ENCODE results near the gene STK4. TPM values are rescaled to one million over a fixed set of nuclear protein-coding genes. Genes with fewer than 3 reads are reported as not detected.
A peak's percentile ranks its signal among the peaks of the same experiment; 100 is the strongest.

STK4 gene
- total RNA-seq, 1 donor, result 33.7 TPM

DNA sequence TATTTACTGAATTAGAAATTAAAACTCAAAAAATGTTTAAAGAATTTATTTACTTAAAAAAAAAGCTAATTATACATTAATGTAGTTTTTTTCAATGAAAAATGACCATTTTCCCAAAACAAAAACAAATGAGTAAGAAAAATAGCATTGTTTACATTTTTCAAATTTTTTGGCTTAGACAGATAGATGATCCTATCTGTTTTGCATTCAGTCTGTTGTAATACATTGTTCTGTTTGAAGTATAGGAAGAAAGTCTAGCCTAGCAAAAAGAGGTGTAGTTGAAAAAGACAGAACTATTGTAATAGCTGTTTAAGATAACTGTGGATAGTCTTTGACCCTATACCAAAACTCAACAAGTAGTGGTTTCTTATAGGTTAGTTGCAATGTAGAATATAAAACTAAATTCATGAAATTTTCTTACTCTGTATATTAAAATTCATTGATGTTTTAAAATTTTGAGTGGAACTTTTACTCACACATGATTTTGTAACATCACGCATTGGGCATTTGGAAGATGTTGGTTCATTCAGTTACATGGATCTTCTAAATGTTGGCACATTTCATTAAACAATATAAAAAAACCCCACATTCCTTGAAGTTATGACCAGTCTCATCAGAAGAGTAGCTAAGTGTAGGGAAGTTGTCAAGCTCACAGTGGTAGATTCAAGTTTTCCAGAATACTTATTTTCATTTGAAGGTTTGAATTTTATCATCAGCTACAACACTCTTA lies 72.6 kb downstream of the STK4 start:
- Histone ChIP-seq H3K27ac (ENCODE audit: low read depth, low read length) (no peak overlapping the region), H4K20me1 (ENCODE audit: insufficient read depth, low read length) (no peaks in the 10 kb centered on the region)

GRCh38 chr20:45039475-45039820 lies 73.1 kb downstream of the STK4 start:
- no peak for DNase-seq (ENCODE audit: insufficient read length, low spot score, missing footprints)
- peaks cover 54% of the 10 kb centered on the region for H3K4me1 ChIP-seq (ENCODE audit: insufficient read depth, low read length)
- TF ChIP-seq, protein P1, sequence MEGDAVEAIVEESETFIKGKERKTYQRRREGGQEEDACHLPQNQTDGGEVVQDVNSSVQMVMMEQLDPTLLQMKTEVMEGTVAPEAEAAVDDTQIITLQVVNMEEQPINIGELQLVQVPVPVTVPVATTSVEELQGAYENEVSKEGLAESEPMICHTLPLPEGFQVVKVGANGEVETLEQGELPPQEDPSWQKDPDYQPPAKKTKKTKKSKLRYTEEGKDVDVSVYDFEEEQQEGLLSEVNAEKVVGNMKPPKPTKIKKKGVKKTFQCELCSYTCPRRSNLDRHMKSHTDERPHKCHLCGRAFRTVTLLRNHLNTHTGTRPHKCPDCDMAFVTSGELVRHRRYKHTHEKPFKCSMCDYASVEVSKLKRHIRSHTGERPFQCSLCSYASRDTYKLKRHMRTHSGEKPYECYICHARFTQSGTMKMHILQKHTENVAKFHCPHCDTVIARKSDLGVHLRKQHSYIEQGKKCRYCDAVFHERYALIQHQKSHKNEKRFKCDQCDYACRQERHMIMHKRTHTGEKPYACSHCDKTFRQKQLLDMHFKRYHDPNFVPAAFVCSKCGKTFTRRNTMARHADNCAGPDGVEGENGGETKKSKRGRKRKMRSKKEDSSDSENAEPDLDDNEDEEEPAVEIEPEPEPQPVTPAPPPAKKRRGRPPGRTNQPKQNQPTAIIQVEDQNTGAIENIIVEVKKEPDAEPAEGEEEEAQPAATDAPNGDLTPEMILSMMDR (IDR thresholded peaks at IDR 0.05; ENCODE audit: extremely low read depth, low read depth, low read length), result no peak

More for the DNA sequence above, 72.6 kb downstream of the STK4 start:
- H3K79me2 ChIP-seq (ENCODE audit: insufficient read depth, low read length), result peaks cover 14% of the 10 kb centered on the region
- H3K4me2 ChIP-seq (ENCODE audit: insufficient read depth, low read length), result no peak overlapping the region
- no peaks in the 10 kb centered on the region for H3K9me3 ChIP-seq (ENCODE audit: low read depth, low read length)
- TF ChIP-seq, protein P1 (IDR thresholded peaks at IDR 0.05; ENCODE audit: extremely low read depth, low read depth, low read length), result no peak
- no peak for DNase-seq (ENCODE audit: insufficient read length, low spot score, missing footprints)
- H3K27me3 ChIP-seq (ENCODE audit: insufficient read depth, low read length), result no peaks in the 10 kb centered on the region
- H3K4me1 ChIP-seq (ENCODE audit: insufficient read depth, low read length), result peaks cover 50% of the 10 kb centered on the region
- H2AFZ ChIP-seq (ENCODE audit: low read length), result no peak overlapping the region
- H3K36me3 ChIP-seq (ENCODE audit: insufficient read depth, low read length), result no peaks in the 10 kb centered on the region
- no peak overlapping the region for H3K4me3 ChIP-seq (ENCODE audit: insufficient read depth, low read length)

DNA sequence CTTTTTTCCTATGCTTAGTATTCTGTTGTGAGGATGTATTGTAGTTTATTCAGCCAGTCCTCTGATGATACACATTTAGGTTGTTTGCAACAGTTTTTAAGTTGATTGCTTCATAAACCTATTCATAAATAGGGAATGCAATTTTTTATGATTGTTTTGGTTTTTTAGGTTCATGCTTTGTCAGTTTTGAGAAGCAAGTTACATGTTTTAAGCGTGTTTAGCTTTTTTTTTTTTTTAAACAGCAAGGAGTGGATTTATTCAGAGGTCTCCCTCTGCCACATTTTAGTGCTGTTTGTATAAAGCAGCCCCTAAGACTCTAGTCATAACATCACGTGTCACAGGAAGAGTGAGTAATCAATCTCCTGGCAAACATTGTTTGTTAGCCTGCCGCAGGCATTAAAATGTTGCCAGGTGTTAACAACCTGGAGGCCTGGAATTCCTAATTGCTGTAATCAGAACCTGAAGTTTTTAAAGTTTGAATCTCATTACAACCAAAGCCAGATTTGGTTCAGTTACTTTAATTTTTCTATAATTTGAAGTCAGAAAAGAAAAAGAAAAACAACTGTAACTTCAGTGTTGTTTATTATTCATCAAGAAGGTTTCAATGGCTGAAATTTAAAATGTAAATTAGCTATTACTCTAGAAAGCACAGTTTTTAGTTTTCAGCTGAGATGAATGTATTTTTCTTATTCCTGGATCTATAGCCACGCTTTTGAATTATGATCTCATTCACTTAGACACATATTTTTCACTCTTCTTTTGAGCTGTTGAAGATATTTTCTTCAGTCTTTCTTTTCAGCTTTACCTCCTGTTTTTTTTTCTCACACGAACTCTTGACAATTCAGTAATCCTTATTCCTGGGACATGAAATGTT lies 75.4 kb downstream of the STK4 start:
- H4K20me1 ChIP-seq (ENCODE audit: insufficient read depth, low read length), result no peaks in the 10 kb centered on the region
- no peak overlapping the region for H3K4me3 ChIP-seq (ENCODE audit: insufficient read depth, low read length)
- peak overlapping the region; percentile 22 for H3K27ac ChIP-seq (ENCODE audit: low read depth, low read length)
- DNase-seq (ENCODE audit: insufficient read length, low spot score, missing footprints), result no peak
- peaks cover 13% of the 10 kb centered on the region for H3K79me2 ChIP-seq (ENCODE audit: insufficient read depth, low read length)
- no peaks in the 10 kb centered on the region for H3K9me3 ChIP-seq (ENCODE audit: low read depth, low read length)
- H3K4me1 ChIP-seq (ENCODE audit: insufficient read depth, low read length), result peaks cover 43% of the 10 kb centered on the region
- no peaks in the 10 kb centered on the region for H3K27me3 ChIP-seq (ENCODE audit: insufficient read depth, low read length)
- H2AFZ ChIP-seq (ENCODE audit: low read length), result no peak overlapping the region
- H3K4me2 ChIP-seq (ENCODE audit: insufficient read depth, low read length), result peak overlapping the region; percentile 36
- TF ChIP-seq, protein P1 (IDR thresholded peaks at IDR 0.05; ENCODE audit: extremely low read depth, low read depth, low read length), result no peak
- H3K36me3 ChIP-seq (ENCODE audit: insufficient read depth, low read length), result no peaks in the 10 kb centered on the region

More at GRCh38 chr20:45039475-45039820, 73.1 kb downstream of the STK4 start:
- H3K4me2 ChIP-seq (ENCODE audit: insufficient read depth, low read length), result no peak overlapping the region
- H3K27me3 ChIP-seq (ENCODE audit: insufficient read depth, low read length), result no peaks in the 10 kb centered on the region
- no peak overlapping the region for H3K27ac ChIP-seq (ENCODE audit: low read depth, low read length)
- H3K4me3 ChIP-seq (ENCODE audit: insufficient read depth, low read length), result no peak overlapping the region
- no peaks in the 10 kb centered on the region for H3K36me3 ChIP-seq (ENCODE audit: insufficient read depth, low read length)
- no peak overlapping the region for H2AFZ ChIP-seq (ENCODE audit: low read length)
- no peaks in the 10 kb centered on the region for H3K9me3 ChIP-seq (ENCODE audit: low read depth, low read length)
- no peaks in the 10 kb centered on the region for H4K20me1 ChIP-seq (ENCODE audit: insufficient read depth, low read length)
- H3K79me2 ChIP-seq (ENCODE audit: insufficient read depth, low read length), result peaks cover 13% of the 10 kb centered on the region

GRCh38 chr20:45042978-45043377 lies 76.7 kb downstream of the STK4 start:
- H3K4me1 ChIP-seq (ENCODE audit: insufficient read depth, low read length), result peaks cover 32% of the 10 kb centered on the region
- no peak overlapping the region for H2AFZ ChIP-seq (ENCODE audit: low read length)
- H3K4me2 ChIP-seq (ENCODE audit: insufficient read depth, low read length), result no peak overlapping the region
- no peaks in the 10 kb centered on the region for H3K9me3 ChIP-seq (ENCODE audit: low read depth, low read length)
- no peaks in the 10 kb centered on the region for H3K36me3 ChIP-seq (ENCODE audit: insufficient read depth, low read length)
- H3K27me3 ChIP-seq (ENCODE audit: insufficient read depth, low read length), result no peaks in the 10 kb centered on the region
- H3K79me2 ChIP-seq (ENCODE audit: insufficient read depth, low read length), result peaks cover 13% of the 10 kb centered on the region
- H4K20me1 ChIP-seq (ENCODE audit: insufficient read depth, low read length), result no peaks in the 10 kb centered on the region
- TF ChIP-seq, protein P1 (IDR thresholded peaks at IDR 0.05; ENCODE audit: extremely low read depth, low read depth, low read length), result no peak
- no peak overlapping the region for H3K4me3 ChIP-seq (ENCODE audit: insufficient read depth, low read length)
- H3K27ac ChIP-seq (ENCODE audit: low read depth, low read length), result no peak overlapping the region
- no peak for DNase-seq (ENCODE audit: insufficient read length, low spot score, missing footprints)
